Esophagus muscularis mucosa (tissue), 4 donors: ENCODE measurements around the gene USP16. TPM values are rescaled to one million over a fixed set of nuclear protein-coding genes. Genes with fewer than 3 reads are reported as not detected.
"Not testable (repeated sequence)": the region's sequence is repeated elsewhere in the genome, so short reads cannot be mapped to it uniquely, and the experiment has no call there.

Source experiments
- DNase-seq: peaks from one replicate; pipeline ENCODE4 v3.0.0-alpha.2; 2017; ENCODE audit errors: extremely low spot score
- H3K27ac ChIP-seq, 4 donors: fragments of 200-600 bp; sonication (generic); replicated peaks in 1 of 4; 1 replicate in 3 of 4; 2 replicates in 1 of 4; pipeline ENCODE4 v1.5.1; 2016 to 2019; ENCODE audit warnings: mild to moderate bottlenecking in 1 of 4
- H3K27me3 ChIP-seq, 4 donors: fragments of 200-600 bp; sonication (generic); one replicate each; pipeline versions ENCODE4 v1.5.1 to v1.6.0; 2016 to 2019
- H3K36me3 ChIP-seq, 4 donors: fragments of 200-600 bp; sonication (generic); one replicate each; pipeline ENCODE4 v1.5.1; 2016 to 2019
- H3K4me1 ChIP-seq, 4 donors: fragments of 200-600 bp; sonication (generic); one replicate each; pipeline ENCODE4 v1.5.1; 2016 to 2019
- H3K4me3 ChIP-seq, 4 donors: fragments of 200-600 bp; sonication (generic); 1 replicate in 2 of 4; 2 replicates in 2 of 4; pipeline ENCODE4 v1.5.1; 2016 to 2019; ENCODE audit warnings: mild to moderate bottlenecking in 4 of 4, moderate library complexity in 1 of 4
- H3K9me3 ChIP-seq, 4 donors: fragments of 200-600 bp; sonication (generic); 1 replicate in 3 of 4; 2 replicates in 1 of 4; pipeline ENCODE4 v1.5.1; 2016 to 2019
- CTCF ChIP-seq, 3 experiments: fragments of 200-600 bp in 2 of 3; fragments of 450-650 bp in 1 of 3; sonication (generic) in 2 of 3; IDR thresholded peaks; one replicate each; pipeline ENCODE4 v1.5.1; 2017 to 2019; ENCODE audit warnings: antibody characterized with exemption in 3 of 3, mild to moderate bottlenecking in 2 of 3, moderate library complexity in 1 of 3
- EP300 ChIP-seq: sonication (generic); formaldehyde crosslinking; IDR thresholded peaks from one replicate; pipeline ENCODE4 v1.6.1; 2017; ENCODE audit warnings: antibody characterized with exemption
- POLR2A ChIP-seq: fragments of 450-650 bp; IDR thresholded peaks from one replicate; pipeline ENCODE4 v1.6.1; 2017; ENCODE audit warnings: antibody characterized with exemption, moderate library complexity, mild to moderate bottlenecking, low read depth
- POLR2AphosphoS5 ChIP-seq, 2 donors: sonication (generic); formaldehyde crosslinking; IDR thresholded peaks; one replicate each; pipeline ENCODE4 v1.6.1; 2017; ENCODE audit warnings: antibody characterized with exemption in 2 of 2
- WGBS: methylation state at CpG from one replicate; pipeline ENCODE4 v1.1.5; 2018; 5-methylcytosine and 5-hydroxymethylcytosine counted together
- intact Hi-C: fragments of 100-400 bp; cut with DNase I; formaldehyde crosslinking; loops from one replicate; pipeline ENCODE4 v1.15.1; 2023
- total RNA-seq, 4 donors: library from RNA; depleted of rRNA; stranded (reverse); fragments of >200 nt; gene quantifications; one replicate each; pipeline versions ENCODE4 v1.1.0 to v1.2.1, GENCODE V29; 2016

USP16 gene
- total RNA-seq, 4 donors from 2014 or later, result 31.3 to 47.8 (median 38.7) TPM

GRCh38 chr21:29008367-29008766, 16.1 kb upstream of the USP16 start:
- Histone ChIP-seq H3K36me3 (peaks cover 0 to 40% (median 23%) of the 10 kb centered on the region in 4 donors), H3K9me3 (no peaks in the 10 kb centered on the region), H3K27me3 (no peaks in the 10 kb centered on the region), H3K4me3 (no peak overlapping the region), H3K27ac (no peak overlapping the region), H3K4me1 (peaks cover 5 to 8% (median 7%) of the 10 kb centered on the region in 4 donors)
- intact Hi-C loops, result no loop called here
- TF ChIP-seq POLR2A (no peak), POLR2AphosphoS5 (IDR thresholded peaks at IDR 0.05) (no peak), CTCF (IDR thresholded peaks at IDR 0.05) (no peak), EP300 (no peak)
- 96% methylated on average over 3 of the region's 3 CpGs for WGBS
- DNase-seq, result no peak

DNA sequence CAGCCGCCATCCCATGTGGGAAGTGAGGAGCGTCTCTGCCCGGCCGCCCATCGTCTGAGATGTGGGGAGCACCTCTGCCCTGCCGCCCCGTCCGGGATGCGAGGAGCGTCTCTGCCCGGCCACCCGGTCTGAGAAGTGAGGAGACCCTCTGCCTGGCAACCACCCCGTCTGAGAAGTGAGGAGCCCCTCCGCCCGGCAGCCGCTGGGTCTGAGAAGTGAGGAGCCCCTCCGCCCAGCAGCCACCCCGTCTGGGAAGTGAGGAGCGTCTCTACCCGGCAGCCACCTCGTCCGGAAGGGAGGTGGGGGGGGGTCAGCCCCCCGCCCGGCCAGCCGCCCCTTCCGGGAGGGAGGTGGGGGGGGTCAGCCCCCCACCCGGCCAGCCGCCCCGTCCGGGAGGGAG, 13.2 kb upstream of the USP16 start:
- H3K27ac ChIP-seq, result not testable (repeated sequence)

DNA sequence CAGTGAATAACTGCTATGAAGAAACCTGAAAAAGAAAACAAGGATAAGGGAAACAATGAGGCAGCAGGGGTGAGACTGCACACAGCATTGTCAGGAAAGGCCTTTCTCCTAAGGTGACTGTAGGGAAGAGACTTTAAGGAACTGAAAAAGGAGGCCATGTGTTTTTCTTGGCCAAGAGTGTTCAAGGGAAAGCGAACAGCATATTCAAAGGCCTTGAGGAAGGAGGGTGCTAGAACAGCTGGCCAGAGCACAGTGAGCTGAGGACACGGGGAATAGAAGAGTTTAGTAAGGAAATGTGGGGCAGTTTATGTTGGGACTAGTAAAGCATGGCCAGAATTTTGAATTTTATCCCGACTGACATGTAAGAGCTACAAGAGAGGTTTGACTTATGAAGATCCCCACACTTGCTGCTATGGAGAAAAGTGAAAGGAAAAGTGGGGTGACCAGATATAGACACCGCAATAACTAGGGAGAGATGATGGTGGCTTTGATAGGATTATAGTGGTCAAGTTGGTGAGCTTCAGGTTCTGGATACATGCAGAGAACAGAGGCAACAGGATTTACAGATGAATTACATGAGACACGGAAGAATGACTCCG, 6.7 kb upstream of the USP16 start:
- 76% methylated on average over 6 of the region's 6 CpGs for WGBS
- DNase-seq, result no peak
- TF ChIP-seq CTCF (IDR thresholded peaks at IDR 0.05) (no peak), POLR2A (no peak), EP300 (no peak), POLR2AphosphoS5 (IDR thresholded peaks at IDR 0.05) (no peak)
- no peaks in the 10 kb centered on the region for H3K36me3 ChIP-seq
- H3K27ac ChIP-seq, result no peak overlapping the region
- peaks cover 12 to 24% (median 22%) of the 10 kb centered on the region in 4 donors for H3K4me1 ChIP-seq
- H3K27me3 ChIP-seq, result no peaks in the 10 kb centered on the region
- H3K9me3 ChIP-seq, result no peaks in the 10 kb centered on the region
- H3K4me3 ChIP-seq, result peak overlapping the region; percentile 78 to 97 (median 87)
- intact Hi-C loops, result no loop called here

More for the DNA sequence above, 13.2 kb upstream of the USP16 start:
- H3K4me1 ChIP-seq, H3K4me3 ChIP-seq, intact Hi-C loops, H3K27me3 ChIP-seq, H3K9me3 ChIP-seq, DNase-seq: not testable (repeated sequence)
- WGBS, result 100% methylated on average over 5 of the region's 30 CpGs
- peaks cover 0 to 29% (median 18%) of the 10 kb centered on the region in 4 donors for H3K36me3 ChIP-seq

DNA sequence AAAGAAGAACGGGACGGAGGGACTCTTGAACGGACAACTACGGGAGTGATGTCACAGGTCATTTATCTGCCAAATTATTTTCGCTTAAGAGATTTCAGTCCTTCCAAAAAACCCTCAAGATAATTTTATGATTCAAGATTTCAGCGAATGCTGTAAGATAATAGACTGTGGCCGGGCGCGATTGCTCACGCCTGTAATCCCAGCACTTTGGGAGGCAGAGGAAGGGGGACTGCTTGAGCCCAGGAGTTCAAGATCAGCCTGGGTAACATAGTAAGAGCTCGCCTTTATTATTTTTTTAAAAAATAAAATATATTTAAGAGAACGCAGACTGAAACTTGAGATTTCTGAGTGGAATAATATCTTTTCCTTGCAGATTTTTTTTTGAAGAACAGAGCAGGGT, 5.9 kb upstream of the USP16 start:
- Histone ChIP-seq H3K9me3 (no peaks in the 10 kb centered on the region), H3K36me3 (no peaks in the 10 kb centered on the region), H3K27ac (peak overlapping the region; percentile 80 to 83 (median 82)), H3K4me1 (peaks cover 12 to 26% (median 22%) of the 10 kb centered on the region in 4 donors), H3K27me3 (no peaks in the 10 kb centered on the region), H3K4me3 (peak overlapping the region; percentile 78 to 97 (median 87))
- DNase-seq, result no peak
- intact Hi-C loops, result no loop called here
- TF ChIP-seq POLR2A (no peak), EP300 (no peak), POLR2AphosphoS5 (IDR thresholded peaks at IDR 0.05) (no peak), CTCF (IDR thresholded peaks at IDR 0.05) (no peak)
- WGBS, result 16% methylated on average over 12 of the region's 12 CpGs

GRCh38 chr21:29022166-29022565, 2.3 kb upstream of the USP16 start:
- no peaks in the 10 kb centered on the region for H3K27me3 ChIP-seq
- intact Hi-C loops, result no loop called here
- DNase-seq, result no peak
- WGBS, result 91% methylated on average over 4 of the region's 4 CpGs
- H3K4me1 ChIP-seq, result peaks cover 29 to 51% (median 45%) of the 10 kb centered on the region in 4 donors
- H3K36me3 ChIP-seq, result no peaks in the 10 kb centered on the region
- TF ChIP-seq POLR2AphosphoS5 (IDR thresholded peaks at IDR 0.05), result no peak
- no peak for TF ChIP-seq EP300
- no peak for TF ChIP-seq POLR2A
- TF ChIP-seq CTCF (IDR thresholded peaks at IDR 0.05), result no peak
- no peaks in the 10 kb centered on the region for H3K9me3 ChIP-seq
- no peak overlapping the region for H3K4me3 ChIP-seq
- H3K27ac ChIP-seq, result no peak overlapping the region
